HepG2 (cell line): ENCODE measurements around the gene WWC1. TPM values are rescaled to one million over a fixed set of nuclear protein-coding genes. Genes with fewer than 3 reads are reported as not detected.
A peak's percentile ranks its signal among the peaks of the same experiment; 100 is the strongest.

Experiments
- ARID5B ChIP-seq: IDR thresholded peaks from 2 replicates; pipeline ENCODE4 v1.4.0; 2020; ENCODE audit warnings: mild to moderate bottlenecking, missing genetic modification reagents
- CEBPB ChIP-seq: IDR thresholded peaks from 2 replicates; pipeline ENCODE4 v1.6.1; 2011; ENCODE audit warnings: low read depth, low read length, improper control_type of control experiment, borderline replicate concordance
- HCFC1 ChIP-seq: fragments of 150-350 bp; IDR thresholded peaks from 2 replicates; pipeline ENCODE4 v1.6.1; 2014; ENCODE audit warnings: low read depth, low read length
- HMG20A ChIP-seq: IDR thresholded peaks from 2 replicates; pipeline ENCODE4 v1.6.1; 2016; ENCODE audit warnings: borderline replicate concordance
- HMGA1 ChIP-seq: sonication (generic); formaldehyde crosslinking; conservative IDR thresholded peaks from 2 replicates; pipeline ENCODE4 v1.4.0; 2020; ENCODE audit warnings: missing genetic modification reagents
- POGK ChIP-seq: sonication (generic); formaldehyde crosslinking; conservative IDR thresholded peaks from 2 replicates; pipeline ENCODE4 v1.8.0; 2022; ENCODE audit warnings: mild to moderate bottlenecking, moderate library complexity, missing genetic modification reagents
- POLR2A ChIP-seq, 2 experiments: IDR thresholded peaks; 2 replicates each; pipeline ENCODE4 v1.6.1; 2011; ENCODE audit warnings: low read depth in 2 of 2, low read length in 2 of 2, mild to moderate bottlenecking in 1 of 2, moderate library complexity in 1 of 2; ENCODE audit not compliant: insufficient read depth in 1 of 2
- RXRB ChIP-seq: IDR thresholded peaks from 2 replicates; pipeline ENCODE4 v1.6.1; 2016; ENCODE audit warnings: borderline replicate concordance, missing genetic modification reagents, missing compliant biosample characterization
- TFAP4 ChIP-seq: sonication (generic); IDR thresholded peaks from 2 replicates; pipeline ENCODE4 v1.6.1; 2016; ENCODE audit warnings: low read depth, borderline replicate concordance
- ZMYM4 ChIP-seq: sonication (generic); formaldehyde crosslinking; IDR thresholded peaks from 2 replicates; pipeline ENCODE4 v1.8.1; 2023; ENCODE audit warnings: mild to moderate bottlenecking, missing genetic modification reagents
- ZNF253 ChIP-seq: sonication (generic); formaldehyde crosslinking; IDR thresholded peaks from 2 replicates; pipeline ENCODE4 v1.8.0; 2022; ENCODE audit warnings: mild to moderate bottlenecking, missing genetic modification reagents, borderline replicate concordance
- ZNF276 ChIP-seq: sonication (generic); formaldehyde crosslinking; IDR thresholded peaks from 2 replicates; pipeline ENCODE4 v1.4.0; 2020; ENCODE audit warnings: mild to moderate bottlenecking, low read depth, missing genetic modification reagents
- ZNF326 ChIP-seq: sonication (generic); formaldehyde crosslinking; IDR thresholded peaks from 2 replicates; pipeline ENCODE4 v1.4.0; 2020; ENCODE audit warnings: missing genetic modification reagents, borderline replicate concordance
- ZNF451 ChIP-seq: sonication (generic); formaldehyde crosslinking; IDR thresholded peaks from 2 replicates; pipeline ENCODE4 v1.5.0; 2020; ENCODE audit warnings: mild to moderate bottlenecking, missing genetic modification reagents
- ZNF746 ChIP-seq: sonication (generic); formaldehyde crosslinking; IDR thresholded peaks from 2 replicates; pipeline ENCODE4 v1.8.0; 2022; ENCODE audit warnings: mild to moderate bottlenecking, missing genetic modification reagents
- polyA plus RNA-seq, 8 experiments: library from polyadenylated mRNA; depleted of rRNA in 3 of 8; stranded (reverse) in 7 of 8; unstranded in 1 of 8; fragments of >200 nt; fragmentation: Illumina TruSeq in 4 of 8; extraction: Trizol in 4 of 8; gene quantifications; 2 replicates each; pipeline versions ENCODE4 v1.2.1 to v1.2.3, GENCODE V29; 2011 to 2016; ENCODE audit warnings: low read depth in 4 of 8, missing spikeins in 1 of 8, mixed read lengths in 1 of 8; ENCODE audit not compliant: insufficient read depth in 1 of 8
- total RNA-seq, 5 experiments: library from RNA; depleted of rRNA; stranded (reverse); fragments of >200 nt; fragmentation: Illumina TruSeq; extraction: Trizol; gene quantifications; 2 replicates each; pipeline ENCODE4 v1.2.3, GENCODE V29; 2016; ENCODE audit warnings: low read depth in 1 of 5
- TF ChIP-seq, protein P1 (sequence below): sonication (generic); formaldehyde crosslinking; IDR thresholded peaks from 2 replicates; pipeline ENCODE4 v1.4.0; 2020; ENCODE audit warnings: mild to moderate bottlenecking, missing genetic modification reagents, borderline replicate concordance

The WWC1 gene
- total and polyA plus RNA-seq, 2 of the 13 experiments (the other 11 are each of a cell fraction or from before 2014, with no cell fraction given) = 8.3 to 17.9 TPM

- TF ChIP-seq, protein P1, sequence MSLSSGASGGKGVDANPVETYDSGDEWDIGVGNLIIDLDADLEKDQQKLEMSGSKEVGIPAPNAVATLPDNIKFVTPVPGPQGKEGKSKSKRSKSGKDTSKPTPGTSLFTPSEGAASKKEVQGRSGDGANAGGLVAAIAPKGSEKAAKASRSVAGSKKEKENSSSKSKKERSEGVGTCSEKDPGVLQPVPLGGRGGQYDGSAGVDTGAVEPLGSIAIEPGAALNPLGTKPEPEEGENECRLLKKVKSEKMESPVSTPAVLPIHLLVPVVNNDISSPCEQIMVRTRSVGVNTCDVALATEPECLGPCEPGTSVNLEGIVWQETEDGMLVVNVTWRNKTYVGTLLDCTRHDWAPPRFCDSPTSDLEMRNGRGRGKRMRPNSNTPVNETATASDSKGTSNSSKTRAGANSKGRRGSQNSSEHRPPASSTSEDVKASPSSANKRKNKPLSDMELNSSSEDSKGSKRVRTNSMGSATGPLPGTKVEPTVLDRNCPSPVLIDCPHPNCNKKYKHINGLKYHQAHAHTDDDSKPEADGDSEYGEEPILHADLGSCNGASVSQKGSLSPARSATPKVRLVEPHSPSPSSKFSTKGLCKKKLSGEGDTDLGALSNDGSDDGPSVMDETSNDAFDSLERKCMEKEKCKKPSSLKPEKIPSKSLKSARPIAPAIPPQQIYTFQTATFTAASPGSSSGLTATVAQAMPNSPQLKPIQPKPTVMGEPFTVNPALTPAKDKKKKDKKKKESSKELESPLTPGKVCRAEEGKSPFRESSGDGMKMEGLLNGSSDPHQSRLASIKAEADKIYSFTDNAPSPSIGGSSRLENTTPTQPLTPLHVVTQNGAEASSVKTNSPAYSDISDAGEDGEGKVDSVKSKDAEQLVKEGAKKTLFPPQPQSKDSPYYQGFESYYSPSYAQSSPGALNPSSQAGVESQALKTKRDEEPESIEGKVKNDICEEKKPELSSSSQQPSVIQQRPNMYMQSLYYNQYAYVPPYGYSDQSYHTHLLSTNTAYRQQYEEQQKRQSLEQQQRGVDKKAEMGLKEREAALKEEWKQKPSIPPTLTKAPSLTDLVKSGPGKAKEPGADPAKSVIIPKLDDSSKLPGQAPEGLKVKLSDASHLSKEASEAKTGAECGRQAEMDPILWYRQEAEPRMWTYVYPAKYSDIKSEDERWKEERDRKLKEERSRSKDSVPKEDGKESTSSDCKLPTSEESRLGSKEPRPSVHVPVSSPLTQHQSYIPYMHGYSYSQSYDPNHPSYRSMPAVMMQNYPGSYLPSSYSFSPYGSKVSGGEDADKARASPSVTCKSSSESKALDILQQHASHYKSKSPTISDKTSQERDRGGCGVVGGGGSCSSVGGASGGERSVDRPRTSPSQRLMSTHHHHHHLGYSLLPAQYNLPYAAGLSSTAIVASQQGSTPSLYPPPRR = no peak; the same call in 1 of the 2 replicates
- TF ChIP-seq ZNF253 (CRISPR knock-in tag) (no peak), ZNF276 (CRISPR knock-in tag) (no peak), CEBPB (0 out of 2 replicates have a peak, but pooled peaks have one; percentile 16), POGK (CRISPR knock-in tag) (no peak), ZNF746 (no peak), POLR2A (IDR thresholded peaks at IDR 0.05; ENCODE audit: insufficient read depth in 1 of 2, low read depth in 2 of 2, low read length in 2 of 2) (peak in 1 of 2 experiments; percentile 30; a peak in 1 of 4 replicates), ZMYM4 (no peak), HCFC1 (no peak), ZNF451 (CRISPR knock-in tag) (no peak), ZNF326 (no peak), HMG20A (CRISPR knock-in tag) (0 out of 2 replicates have a peak, but pooled peaks have one; percentile 45), HMGA1 (no peak), ARID5B (CRISPR knock-in tag) (peak; percentile 72), TFAP4 (peak; percentile 70; the same call in 1 of the 2 replicates), RXRB (CRISPR knock-in tag) (0 out of 2 replicates have a peak, but pooled peaks have one; percentile 7)
Observed at GRCh38 chr5:168316139-168316578, 24.7 kb downstream of the WWC1 start (continued).
